ENCODE results near the gene APCDD1L.

GRCh38 chr20:58454460-58454859, 60.7 kb downstream of the APCDD1L start:
- TF ChIP-seq CTCF (IDR thresholded peaks at IDR 0.05) (no peak), POLR2A (IDR thresholded peaks at IDR 0.05) (no peak), POLR2AphosphoS5 (IDR thresholded peaks at IDR 0.05) (no peak)

Data from upper lobe of left lung (tissue), 4 donors.